ENCODE results near the gene EFEMP1.

The EFEMP1 gene

GRCh38 chr2:55917713-55918390, 5.7 kb downstream of the EFEMP1 start:
- DNase-seq, result no peak
- Histone ChIP-seq H4K20me1 (ENCODE audit: insufficient read depth, low read length) (no peaks in the 10 kb centered on the region), H3K27ac (ENCODE audit: low read length) (no peak overlapping the region), H3K9ac (ENCODE audit: low read depth, low read length) (no peak overlapping the region), H2AFZ (ENCODE audit: low read depth, low read length) (no peak overlapping the region), H3K27me3 (ENCODE audit: insufficient read depth, low read length, poor library complexity) (no peaks in the 10 kb centered on the region), H3K79me2 (ENCODE audit: insufficient read depth, low read length) (no peaks in the 10 kb centered on the region), H3K4me3 (ENCODE audit: low read depth in 1 of 2, low read length in 2 of 2) (no peak overlapping the region), H3K4me1 (ENCODE audit: insufficient read depth, low read length) (no peaks in the 10 kb centered on the region), H3K4me2 (ENCODE audit: insufficient read depth, low read length) (no peak overlapping the region), H3K36me3 (ENCODE audit: insufficient read depth, low read length) (no peaks in the 10 kb centered on the region), H3K9me3 (ENCODE audit: insufficient read depth, low read length, severe bottlenecking) (no peaks in the 10 kb centered on the region)
- TF ChIP-seq EZH2 (IDR thresholded peaks at IDR 0.05; ENCODE audit: borderline replicate concordance, low read depth, low read length, severe bottlenecking), result no peak
- no peak for TF ChIP-seq CTCF (IDR thresholded peaks at IDR 0.05; ENCODE audit: borderline replicate concordance, extremely low read depth, low read length, poor library complexity, severe bottlenecking)
- ATAC-seq (ENCODE audit: insufficient read depth, low read depth), result no peak

DNA sequence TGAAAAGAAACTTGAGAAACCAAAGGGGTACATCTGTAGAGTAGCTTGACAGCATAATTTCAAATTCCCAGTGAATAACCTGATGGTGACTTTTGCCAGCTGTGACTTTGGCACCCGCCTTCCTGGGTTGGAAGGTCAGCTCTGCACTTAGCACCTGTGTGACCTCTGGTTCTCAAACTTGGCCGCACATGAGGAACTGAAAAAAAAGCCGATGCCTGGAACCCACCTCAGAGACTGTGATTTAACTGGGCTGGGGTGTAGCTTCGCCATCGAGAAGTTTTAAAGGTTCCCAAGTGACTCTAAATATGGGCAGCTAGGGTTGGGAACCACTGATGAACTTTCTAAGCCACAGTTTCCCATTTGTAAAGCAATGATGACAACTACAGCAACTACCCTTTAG, 6.5 kb downstream of the EFEMP1 start:
- no peak overlapping the region for H3K4me2 ChIP-seq (ENCODE audit: insufficient read depth, low read length)
- no peaks in the 10 kb centered on the region for H3K9me3 ChIP-seq (ENCODE audit: insufficient read depth, low read length, severe bottlenecking)
- ATAC-seq (ENCODE audit: insufficient read depth, low read depth), result no peak
- no peaks in the 10 kb centered on the region for H3K36me3 ChIP-seq (ENCODE audit: insufficient read depth, low read length)
- no peak overlapping the region for H2AFZ ChIP-seq (ENCODE audit: low read depth, low read length)
- H4K20me1 ChIP-seq (ENCODE audit: insufficient read depth, low read length), result no peaks in the 10 kb centered on the region
- no peaks in the 10 kb centered on the region for H3K27me3 ChIP-seq (ENCODE audit: insufficient read depth, low read length, poor library complexity)
- H3K4me1 ChIP-seq (ENCODE audit: insufficient read depth, low read length), result no peaks in the 10 kb centered on the region
- TF ChIP-seq CTCF (IDR thresholded peaks at IDR 0.05; ENCODE audit: borderline replicate concordance, extremely low read depth, low read length, poor library complexity, severe bottlenecking) (no peak), EZH2 (IDR thresholded peaks at IDR 0.05; ENCODE audit: borderline replicate concordance, low read depth, low read length, severe bottlenecking) (no peak)
- H3K79me2 ChIP-seq (ENCODE audit: insufficient read depth, low read length), result no peaks in the 10 kb centered on the region
- no peak overlapping the region for H3K9ac ChIP-seq (ENCODE audit: low read depth, low read length)
- no peak overlapping the region for H3K4me3 ChIP-seq (ENCODE audit: low read depth in 1 of 2, low read length in 2 of 2)
- no peak overlapping the region for H3K27ac ChIP-seq (ENCODE audit: low read length)
- no peak for DNase-seq

DNA sequence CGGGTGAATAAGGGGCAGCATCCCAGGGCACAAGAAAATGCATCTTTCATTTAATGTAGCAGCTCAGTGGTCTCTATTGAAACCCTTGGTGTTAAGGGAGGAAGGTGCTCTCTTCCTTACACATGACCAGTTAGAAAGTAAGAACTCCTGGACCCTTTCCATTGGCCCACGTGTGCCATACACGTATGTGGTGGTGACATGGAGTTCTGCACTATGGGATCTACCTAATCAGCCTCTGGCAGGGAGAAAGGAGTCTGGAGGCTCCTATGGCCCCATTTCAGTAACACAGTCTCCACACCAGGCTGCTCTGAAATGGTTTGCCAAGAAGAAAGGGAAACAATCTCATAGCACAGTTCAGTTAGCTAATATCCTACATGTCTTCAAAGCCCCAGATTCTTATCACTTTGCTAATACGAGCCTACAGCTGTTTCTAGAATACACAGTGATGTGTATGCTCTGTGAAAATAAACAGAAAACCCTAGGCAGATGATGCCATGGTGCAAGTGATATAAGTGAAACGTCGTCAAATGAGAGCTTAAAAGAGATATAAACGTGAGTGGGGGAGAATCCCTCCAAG, 7.0 kb downstream of the EFEMP1 start:
- Histone ChIP-seq H3K4me2 (ENCODE audit: insufficient read depth, low read length) (no peak overlapping the region), H3K36me3 (ENCODE audit: insufficient read depth, low read length) (no peaks in the 10 kb centered on the region), H3K27ac (ENCODE audit: low read length) (no peak overlapping the region), H3K27me3 (ENCODE audit: insufficient read depth, low read length, poor library complexity) (no peaks in the 10 kb centered on the region), H3K4me3 (ENCODE audit: low read depth in 1 of 2, low read length in 2 of 2) (no peak overlapping the region), H2AFZ (ENCODE audit: low read depth, low read length) (no peak overlapping the region), H3K79me2 (ENCODE audit: insufficient read depth, low read length) (no peaks in the 10 kb centered on the region), H4K20me1 (ENCODE audit: insufficient read depth, low read length) (no peaks in the 10 kb centered on the region), H3K9ac (ENCODE audit: low read depth, low read length) (no peak overlapping the region), H3K4me1 (ENCODE audit: insufficient read depth, low read length) (no peaks in the 10 kb centered on the region), H3K9me3 (ENCODE audit: insufficient read depth, low read length, severe bottlenecking) (no peaks in the 10 kb centered on the region)
- TF ChIP-seq EZH2 (IDR thresholded peaks at IDR 0.05; ENCODE audit: borderline replicate concordance, low read depth, low read length, severe bottlenecking) (no peak), CTCF (IDR thresholded peaks at IDR 0.05; ENCODE audit: borderline replicate concordance, extremely low read depth, low read length, poor library complexity, severe bottlenecking) (no peak)
- DNase-seq, result no peak
- no peak for ATAC-seq (ENCODE audit: insufficient read depth, low read depth)

Data from DND-41 (cell line).